Jurkat, Clone E6-1 (cell line): Measurements from ENCODE around the gene RNU6-8. TPM values are rescaled to one million over a fixed set of nuclear protein-coding genes. Genes with fewer than 3 reads are reported as not detected.

Experiments
- DNase-seq: peaks from one replicate; pipeline ENCODE4 v3.0.0-alpha.2; 2011; ENCODE audit warnings: low read depth, low spot score
- H3K4me3 ChIP-seq: 2 replicates; pipeline ENCODE4 v1.5.1; 2011; ENCODE audit warnings: mild to moderate bottlenecking, low read length, control low read depth, moderate library complexity
- polyA plus RNA-seq: library from polyadenylated mRNA; unstranded; fragments of >200 nt; gene quantifications from one replicate; pipeline ENCODE4 v1.2.1, GENCODE V29; 2012; ENCODE audit warnings: missing spikeins; ENCODE audit not compliant: insufficient read length, insufficient read depth

The RNU6-8 gene
- polyA plus RNA-seq: not detected

DNA sequence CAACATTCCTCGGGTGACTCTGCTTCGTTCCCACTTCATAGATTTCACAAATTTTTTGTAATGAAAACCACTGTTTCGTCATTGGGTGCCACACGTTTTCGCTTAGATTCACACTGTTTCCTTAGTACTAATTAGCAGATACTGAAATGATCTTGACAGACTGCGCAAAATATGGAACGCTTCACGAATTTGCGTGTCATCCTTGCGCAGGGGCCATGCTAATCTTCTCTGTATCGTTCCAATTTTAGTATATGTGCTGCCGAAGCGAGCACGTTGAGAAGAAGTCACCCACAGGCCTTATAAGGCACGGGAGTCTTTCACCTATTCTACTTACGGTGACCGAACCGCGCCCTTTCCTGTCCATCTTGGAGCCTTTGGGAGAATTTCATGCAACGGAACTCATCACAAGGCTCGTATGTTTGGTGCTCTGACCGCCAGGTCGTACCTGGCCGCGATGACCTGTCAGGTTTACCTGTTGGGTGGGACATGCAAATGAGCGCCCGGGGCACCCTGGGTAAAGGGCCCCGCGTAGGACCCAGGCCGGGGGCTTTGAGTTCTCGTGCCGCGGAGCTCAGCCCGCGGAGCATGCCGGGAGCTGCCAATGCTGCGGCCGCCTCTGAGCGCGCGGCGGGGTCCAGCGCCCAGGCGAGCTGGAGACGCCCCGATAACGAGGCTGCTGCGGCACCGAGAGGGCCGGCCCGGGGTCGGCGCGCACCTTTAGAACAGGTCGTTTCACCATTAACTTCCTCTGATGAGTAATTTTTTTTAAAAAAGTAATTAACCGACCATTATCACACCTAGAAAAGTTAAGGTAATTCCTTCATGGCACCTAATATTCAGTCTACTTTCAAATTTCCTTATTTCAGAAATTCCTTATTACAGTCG lies at the start of gene RNU6-8:
Gene RNU6-8 (minus strand): TSS at position 272 of the 885 bp plus-strand sequence.
- peak within 1 kb of the TSS; percentile 68 for H3K4me3 ChIP-seq
- DNase-seq: peak; percentile 84

- H3K4me3 ChIP-seq: no peak overlapping the region
- peak; percentile 77 for DNase-seq
Observed at GRCh38 chr14:32252030-32252670, 49.1 kb upstream of the RNU6-8 start.

GRCh38 chr14:32251530-32251929 lies 48.5 kb upstream of the RNU6-8 start:
- no peak for DNase-seq
- H3K4me3 ChIP-seq: no peak overlapping the region

DNA sequence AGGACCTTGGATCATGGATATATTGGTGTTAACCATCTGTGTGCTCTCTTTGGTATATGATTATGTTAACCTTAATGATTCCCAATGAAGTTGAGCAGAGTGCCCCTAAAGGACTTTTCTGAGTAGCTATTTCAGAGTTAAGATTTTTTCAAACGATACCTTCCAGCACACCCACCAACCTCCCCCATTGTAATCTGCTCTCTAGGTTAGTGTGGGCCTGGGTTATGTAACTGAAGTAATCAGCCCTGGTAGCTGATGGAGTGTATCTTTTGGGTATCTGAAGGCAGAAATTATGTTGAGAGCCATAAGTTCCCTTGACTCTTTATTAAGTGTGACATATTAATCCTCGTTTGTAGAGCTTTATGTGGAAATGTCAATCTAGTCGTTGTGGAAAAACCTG lies 47.6 kb upstream of the RNU6-8 start:
- DNase-seq: no peak
- no peak overlapping the region for H3K4me3 ChIP-seq

GRCh38 chr14:32249780-32250179 lies 46.7 kb upstream of the RNU6-8 start:
- H3K4me3 ChIP-seq: no peak overlapping the region
- no peak for DNase-seq

GRCh38 chr14:32249371-32249770 lies 46.3 kb upstream of the RNU6-8 start:
- no peak overlapping the region for H3K4me3 ChIP-seq
- no peak for DNase-seq

DNA sequence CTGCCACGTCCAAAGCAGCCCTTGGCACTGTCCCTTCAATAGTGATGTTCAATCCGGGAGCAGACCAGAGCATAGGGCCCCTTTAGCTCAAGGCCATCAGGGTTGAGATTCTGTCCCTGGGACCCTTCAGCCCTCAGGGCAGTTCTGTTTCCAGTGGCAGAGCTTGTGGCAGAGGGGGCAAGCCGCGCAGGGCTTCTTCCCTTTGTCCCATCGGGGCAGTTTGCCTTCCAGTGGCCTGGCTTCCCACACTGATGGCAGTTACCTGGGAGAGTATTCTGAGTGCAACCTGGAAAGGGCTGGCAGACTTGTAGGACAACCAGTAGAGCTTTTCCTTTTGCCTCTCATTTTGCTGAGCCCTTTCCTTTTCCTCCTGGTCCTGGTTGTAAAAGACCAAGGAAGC lies 43.7 kb upstream of the RNU6-8 start:
- H3K4me3 ChIP-seq: no peak overlapping the region
- DNase-seq: no peak

DNA sequence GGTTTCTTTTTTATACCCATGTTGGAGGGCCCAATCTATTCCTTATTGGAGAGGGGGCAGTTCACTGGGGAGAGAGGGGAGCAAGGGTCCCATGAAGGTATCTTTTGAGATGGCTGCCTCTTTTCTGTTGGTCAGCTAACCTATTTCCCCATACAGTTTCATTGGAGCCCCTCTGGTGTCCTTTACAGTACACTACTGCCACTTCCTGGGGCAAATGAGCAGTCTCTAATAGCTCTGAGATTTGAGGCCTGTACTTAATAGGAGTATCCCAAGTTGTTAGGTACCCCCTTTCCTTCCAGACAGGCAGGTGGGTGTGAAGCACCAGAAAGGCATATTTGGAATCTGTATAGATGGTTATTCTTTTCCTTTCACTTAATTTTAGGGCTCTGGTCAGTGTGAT lies 41.3 kb upstream of the RNU6-8 start:
- H3K4me3 ChIP-seq: no peak overlapping the region
- DNase-seq: no peak

DNA sequence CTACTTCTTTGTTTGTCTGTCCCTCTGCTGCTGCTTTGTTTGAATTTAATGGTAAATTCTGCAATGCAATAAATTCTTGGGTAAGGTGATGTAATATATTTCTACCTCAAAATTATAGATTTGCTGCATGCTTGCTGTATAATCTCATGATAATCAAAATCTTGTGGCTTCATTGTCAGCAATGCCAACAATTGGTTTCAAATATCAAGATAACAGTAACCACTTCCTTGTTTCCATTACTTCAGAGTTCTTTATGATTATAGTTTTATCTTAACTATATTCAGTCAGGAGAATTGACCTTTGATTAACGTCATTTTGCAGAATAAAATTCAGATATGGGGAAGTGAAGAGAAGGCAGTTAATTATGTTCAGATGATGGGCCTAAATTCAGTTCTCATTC lies 30.2 kb upstream of the RNU6-8 start:
- no peak overlapping the region for H3K4me3 ChIP-seq
- no peak for DNase-seq

DNA sequence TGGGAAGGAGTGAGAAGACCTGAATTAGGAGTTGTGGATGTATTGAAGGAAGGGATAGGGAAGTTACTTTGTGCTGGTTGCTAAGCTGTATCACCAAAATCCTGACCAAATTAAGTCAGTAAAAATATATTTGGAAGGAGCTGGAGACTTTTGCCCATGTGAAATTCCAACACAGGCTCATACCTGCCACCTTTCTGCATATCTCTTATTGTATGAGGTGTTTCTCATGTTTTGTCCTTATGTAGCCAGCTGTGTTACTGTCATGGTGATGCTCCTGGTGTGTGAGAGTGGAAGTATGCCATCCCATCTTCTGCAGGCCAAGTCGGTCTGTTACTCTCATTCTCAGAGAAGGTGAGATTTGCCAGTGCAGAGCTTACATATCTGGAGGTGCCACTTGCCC lies 29.4 kb upstream of the RNU6-8 start:
- DNase-seq: no peak
- H3K4me3 ChIP-seq: no peak overlapping the region

GRCh38 chr14:32230695-32231280 lies 27.7 kb upstream of the RNU6-8 start:
- no peak for DNase-seq
- no peak overlapping the region for H3K4me3 ChIP-seq

DNA sequence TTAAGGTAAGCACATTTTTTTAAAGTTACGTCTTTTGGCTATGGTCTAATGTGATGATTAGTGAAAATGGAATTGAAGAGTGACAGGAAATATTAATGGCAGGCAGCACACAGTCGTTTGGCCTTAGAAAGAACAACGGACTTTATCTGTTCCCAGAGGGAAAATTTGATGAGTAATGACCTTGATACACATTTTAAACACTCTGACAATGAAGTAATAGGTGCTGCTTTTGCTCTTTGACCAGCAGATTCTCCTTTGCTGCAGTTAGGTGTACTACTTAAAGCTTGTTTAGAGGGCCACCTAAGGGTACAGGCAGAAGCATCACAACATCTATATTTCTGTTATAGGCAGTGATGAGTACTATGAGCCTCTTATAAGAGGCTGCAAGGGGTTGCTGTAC lies 27.1 kb upstream of the RNU6-8 start:
- no peak overlapping the region for H3K4me3 ChIP-seq
- DNase-seq: no peak

DNA sequence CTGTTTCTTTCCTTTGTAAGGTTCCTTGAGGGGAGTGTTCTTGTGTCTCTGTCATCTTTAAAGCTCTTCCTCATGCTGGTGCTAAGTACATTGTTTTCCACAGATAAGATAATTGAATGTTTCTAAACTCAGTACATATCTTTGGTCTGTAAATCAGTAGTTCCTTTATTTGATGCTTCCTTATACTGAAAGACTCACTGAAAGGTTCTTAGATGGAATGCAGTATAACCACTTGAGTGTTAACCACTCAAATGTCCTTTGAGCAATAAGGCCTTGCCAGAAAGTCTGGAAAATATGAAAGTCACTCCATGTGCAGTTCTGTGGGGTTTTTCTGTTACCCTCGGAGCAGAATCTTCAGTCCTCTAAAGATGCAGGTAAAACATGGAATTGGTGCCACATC lies 23.0 kb upstream of the RNU6-8 start:
- DNase-seq: no peak
- no peak overlapping the region for H3K4me3 ChIP-seq

DNA sequence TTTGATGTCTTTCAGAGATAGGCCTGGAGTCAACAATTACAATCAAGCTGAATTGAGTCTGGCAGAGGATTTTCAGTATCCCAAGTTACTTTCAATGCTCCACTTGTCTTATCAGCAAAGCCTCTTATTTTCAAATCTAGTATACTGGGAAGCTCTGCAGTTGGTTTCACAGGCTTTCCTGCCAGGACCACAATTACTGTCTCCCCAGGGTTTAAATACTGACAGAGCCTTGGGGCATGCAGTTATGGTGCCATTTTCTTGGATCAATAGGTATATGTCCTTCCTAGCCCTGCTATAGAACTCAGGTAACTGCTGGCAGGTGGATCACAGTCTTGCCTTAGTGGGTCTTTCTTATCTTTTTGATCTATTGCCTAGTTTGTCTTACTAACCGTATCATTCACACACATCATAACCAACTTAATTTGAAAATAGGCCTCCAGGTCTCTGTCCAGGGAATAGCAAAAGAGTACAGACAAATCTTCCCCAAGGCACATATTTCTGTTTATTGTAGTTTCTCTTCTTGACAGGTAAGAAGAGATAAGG lies 22.4 kb upstream of the RNU6-8 start:
- H3K4me3 ChIP-seq: no peak overlapping the region
- DNase-seq: no peak

GRCh38 chr14:32224737-32225377 lies 21.8 kb upstream of the RNU6-8 start:
- H3K4me3 ChIP-seq: no peak overlapping the region
- DNase-seq: peak; percentile 36

- peak; percentile 68 for DNase-seq
- no peak overlapping the region for H3K4me3 ChIP-seq
Observed at GRCh38 chr14:32217301-32217700, 14.2 kb upstream of the RNU6-8 start.

DNA sequence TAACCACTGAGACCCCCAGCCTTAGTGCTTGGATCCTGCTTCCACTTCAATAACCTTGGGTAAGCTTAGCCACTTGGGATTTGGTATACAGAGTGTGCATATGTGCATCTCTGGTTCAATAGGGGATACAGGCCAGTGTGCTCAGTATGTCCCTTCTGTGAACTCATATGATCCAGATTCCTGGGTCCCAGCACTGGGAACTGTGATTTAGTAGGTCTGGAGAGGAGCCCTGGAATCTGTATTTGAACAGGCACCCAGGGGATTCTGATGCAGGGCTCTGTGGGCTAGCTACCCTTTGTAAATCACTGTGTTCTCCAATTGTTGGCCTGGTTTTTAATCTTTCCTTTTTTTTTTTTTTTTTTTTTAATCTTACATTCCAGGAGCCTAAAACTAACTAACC lies 9.8 kb upstream of the RNU6-8 start:
- no peak overlapping the region for H3K4me3 ChIP-seq
- no peak for DNase-seq

DNA sequence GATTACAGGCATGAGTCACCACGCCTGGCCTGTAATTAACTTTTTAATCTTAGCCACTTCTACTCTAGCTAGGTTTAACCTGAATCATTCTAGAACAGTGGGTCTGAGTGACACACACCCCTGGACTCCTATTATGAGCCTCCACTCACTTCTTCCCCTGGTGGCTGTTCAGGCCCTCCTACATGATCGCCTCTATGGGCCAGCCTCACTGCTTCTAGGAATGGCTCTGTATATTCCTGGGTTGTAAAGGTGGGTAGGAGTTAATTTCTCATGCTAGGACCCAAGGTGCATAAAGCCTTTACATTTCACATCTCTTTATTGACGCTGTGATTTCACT lies 8.0 kb upstream of the RNU6-8 start:
- H3K4me3 ChIP-seq: no peak overlapping the region
- DNase-seq: no peak

- no peak for DNase-seq
- H3K4me3 ChIP-seq: no peak overlapping the region
Observed at GRCh38 chr14:32209471-32209870, 6.4 kb upstream of the RNU6-8 start.

DNA sequence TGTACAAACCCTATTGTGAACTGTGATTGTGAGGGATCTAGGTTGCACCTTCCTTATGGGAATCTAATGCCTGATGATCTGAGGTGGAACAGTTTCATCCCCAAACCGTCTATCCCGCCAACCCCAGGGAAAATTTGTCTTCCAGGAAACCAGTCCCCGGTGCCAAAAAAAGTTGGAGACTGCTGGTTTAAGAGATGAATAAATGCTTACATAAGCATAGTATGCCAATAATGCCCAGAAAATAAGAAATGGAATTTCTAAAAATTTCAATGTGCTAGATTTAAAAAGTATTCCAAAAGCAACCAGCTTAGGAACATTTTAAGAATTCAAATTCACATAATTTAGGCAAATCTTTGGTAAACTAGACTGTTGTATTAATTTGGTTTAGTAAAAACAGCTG lies 5.4 kb upstream of the RNU6-8 start:
- H3K4me3 ChIP-seq: no peak overlapping the region
- DNase-seq: no peak
